ENCODE data around the gene LSM10.

LSM10 gene

GRCh38 chr1:36372617-36373016 is 25.1 kb downstream of the LSM10 start:
- no peak for TF ChIP-seq CTCF (conservative IDR thresholded peaks at IDR 0.05)
- peak overlapping the region; percentile 95 for H3K27ac ChIP-seq

GRCh38 chr1:36369061-36369861 is 28.4 kb downstream of the LSM10 start:
- peak overlapping the region; percentile 57; the same call in 1 of the 2 replicates for H3K27ac ChIP-seq
- peak; percentile 93 for TF ChIP-seq CTCF (conservative IDR thresholded peaks at IDR 0.05)

GRCh38 chr1:36367798-36368197 is 29.9 kb downstream of the LSM10 start:
- H3K27ac ChIP-seq: peak overlapping the region; percentile 57
- TF ChIP-seq CTCF (conservative IDR thresholded peaks at IDR 0.05): no peak

- no peak for TF ChIP-seq CTCF (conservative IDR thresholded peaks at IDR 0.05)
- H3K27ac ChIP-seq: peak overlapping the region; percentile 57; the same call in 1 of the 2 replicates
Observed at GRCh38 chr1:36367066-36367465, 30.6 kb downstream of the LSM10 start.

- no peak for TF ChIP-seq CTCF (conservative IDR thresholded peaks at IDR 0.05)
- no peak overlapping the region for H3K27ac ChIP-seq
Observed at GRCh38 chr1:36366091-36366661, 31.5 kb downstream of the LSM10 start.

- H3K27ac ChIP-seq: no peak overlapping the region
- TF ChIP-seq CTCF (conservative IDR thresholded peaks at IDR 0.05): no peak
Observed at GRCh38 chr1:36365381-36365780, 32.3 kb downstream of the LSM10 start.

- no peak for TF ChIP-seq CTCF (conservative IDR thresholded peaks at IDR 0.05)
- H3K27ac ChIP-seq: peak overlapping the region; percentile 31; the same call in 1 of the 2 replicates
Observed at GRCh38 chr1:36359911-36360550, 37.7 kb downstream of the LSM10 start.
